Thoracic aorta (tissue), 2 donors: ENCODE data around the gene FLACC1. TPM values are rescaled to one million over a fixed set of nuclear protein-coding genes. Genes with fewer than 3 reads are reported as not detected.

Source experiments
- ATAC-seq: fragments of 150-250 bp; one replicate; pipeline ENCODE4 v1.8.0; 2017; ENCODE audit warnings: low read depth; ENCODE audit not compliant: insufficient number of reproducible peaks, low FRiP score
- DNase-seq: peaks from one replicate; pipeline ENCODE4 v3.0.0-alpha.2; 2020; ENCODE audit warnings: low spot score
- H3K27ac ChIP-seq, 2 donors: fragments of 200-600 bp; sonication (generic); 1 replicate in 1 of 2; 2 replicates in 1 of 2; pipeline ENCODE4 v1.5.1; 2016; ENCODE audit warnings: mild to moderate bottlenecking in 2 of 2, moderate library complexity in 2 of 2
- H3K27me3 ChIP-seq: fragments of 200-600 bp; sonication (generic); replicated peaks from 2 replicates; pipeline ENCODE4 v1.6.0; 2016; ENCODE audit warnings: mild to moderate bottlenecking; ENCODE audit not compliant: insufficient read depth
- H3K36me3 ChIP-seq: fragments of 200-600 bp; sonication (generic); one replicate; pipeline ENCODE4 v1.5.1; 2016
- H3K4me1 ChIP-seq, 2 donors: fragments of 200-600 bp; sonication (generic); 1 replicate in 1 of 2; 2 replicates in 1 of 2; pipeline versions ENCODE4 v1.5.1 to v1.6.0; 2016; ENCODE audit warnings: low read depth in 2 of 2, mild to moderate bottlenecking in 1 of 2; ENCODE audit not compliant: control insufficient read depth in 1 of 2
- H3K4me3 ChIP-seq: fragments of 200-600 bp; sonication (generic); 2 replicates; pipeline ENCODE4 v1.5.1; 2016; ENCODE audit warnings: mild to moderate bottlenecking
- H3K9me3 ChIP-seq: fragments of 200-600 bp; sonication (generic); 2 replicates; pipeline ENCODE4 v1.5.1; 2016
- CTCF ChIP-seq: fragments of 200-600 bp; sonication (generic); IDR thresholded peaks from one replicate; pipeline ENCODE4 v1.5.1; 2019; ENCODE audit warnings: antibody characterized with exemption
- total RNA-seq, 2 donors: library from RNA; depleted of rRNA; stranded (reverse); fragments of >200 nt; gene quantifications; one replicate each; pipeline versions ENCODE4 v1.1.0 to v1.2.3, GENCODE V29; 2016

Gene FLACC1
- total RNA-seq, 2 donors from 2014 or later: 4.2 to 11.1 TPM

GRCh38 chr2:201264472-201265173, 92.5 kb downstream of the FLACC1 start:
- no peaks in the 10 kb centered on the region for H3K27me3 ChIP-seq
- TF ChIP-seq CTCF: no peak
- peaks cover 3% of the 10 kb centered on the region for H3K36me3 ChIP-seq
- H3K27ac ChIP-seq: no peak overlapping the region
- ATAC-seq: no peak
- no peak for DNase-seq
- peaks cover under 1 to 12% of the 10 kb centered on the region in 2 donors for H3K4me1 ChIP-seq
- H3K4me3 ChIP-seq: no peak overlapping the region
- no peaks in the 10 kb centered on the region for H3K9me3 ChIP-seq

- ATAC-seq: no peak
- TF ChIP-seq CTCF: no peak
- no peaks in the 10 kb centered on the region for H3K36me3 ChIP-seq
Observed at GRCh38 chr2:201263779-201264178, 93.4 kb downstream of the FLACC1 start.

GRCh38 chr2:201262718-201263117, 94.4 kb downstream of the FLACC1 start:
- H3K27me3 ChIP-seq: no peaks in the 10 kb centered on the region
- H3K9me3 ChIP-seq: no peaks in the 10 kb centered on the region
- no peak for ATAC-seq
- no peaks in the 10 kb centered on the region for H3K36me3 ChIP-seq
- no peak overlapping the region for H3K4me3 ChIP-seq
- peaks cover 9 to 22% of the 10 kb centered on the region in 2 donors for H3K4me1 ChIP-seq
- no peak for DNase-seq
- H3K27ac ChIP-seq: no peak overlapping the region
- no peak for TF ChIP-seq CTCF

More at GRCh38 chr2:201263779-201264178, 93.4 kb downstream of the FLACC1 start:
- Histone ChIP-seq H3K27me3 (no peaks in the 10 kb centered on the region), H3K4me1 (peaks cover 9 to 20% of the 10 kb centered on the region in 2 donors), H3K27ac (no peak overlapping the region), H3K9me3 (no peaks in the 10 kb centered on the region), H3K4me3 (no peak overlapping the region)
- DNase-seq: no peak

GRCh38 chr2:201261906-201262305, 95.2 kb downstream of the FLACC1 start:
- no peak for ATAC-seq

GRCh38 chr2:201261471-201261870, 95.7 kb downstream of the FLACC1 start:
- H3K4me3 ChIP-seq: peak overlapping the region; percentile 51
- H3K27me3 ChIP-seq: no peaks in the 10 kb centered on the region
- H3K9me3 ChIP-seq: no peaks in the 10 kb centered on the region
- H3K27ac ChIP-seq: no peak overlapping the region
- DNase-seq (no peak), ATAC-seq (no peak)
- TF ChIP-seq CTCF: no peak
- H3K36me3 ChIP-seq: no peaks in the 10 kb centered on the region
- H3K4me1 ChIP-seq: peaks cover 9 to 22% of the 10 kb centered on the region in 2 donors

More at GRCh38 chr2:201261906-201262305, 95.2 kb downstream of the FLACC1 start:
- peaks cover 9 to 22% of the 10 kb centered on the region in 2 donors for H3K4me1 ChIP-seq
- H3K27me3 ChIP-seq: no peaks in the 10 kb centered on the region
- no peaks in the 10 kb centered on the region for H3K9me3 ChIP-seq
- TF ChIP-seq CTCF: no peak
- peak overlapping the region; percentile 51 for H3K4me3 ChIP-seq
- H3K36me3 ChIP-seq: no peaks in the 10 kb centered on the region
- no peak overlapping the region for H3K27ac ChIP-seq
- no peak for DNase-seq
